ENCODE data around the gene DDX43. TPM values are rescaled to one million over a fixed set of nuclear protein-coding genes. Genes with fewer than 3 reads are reported as not detected.

Gene DDX43
- total RNA-seq, 4 donors from 2014 or later, result 0.11 to 3.4 (median 1.5) TPM; not detected in 1

DNA sequence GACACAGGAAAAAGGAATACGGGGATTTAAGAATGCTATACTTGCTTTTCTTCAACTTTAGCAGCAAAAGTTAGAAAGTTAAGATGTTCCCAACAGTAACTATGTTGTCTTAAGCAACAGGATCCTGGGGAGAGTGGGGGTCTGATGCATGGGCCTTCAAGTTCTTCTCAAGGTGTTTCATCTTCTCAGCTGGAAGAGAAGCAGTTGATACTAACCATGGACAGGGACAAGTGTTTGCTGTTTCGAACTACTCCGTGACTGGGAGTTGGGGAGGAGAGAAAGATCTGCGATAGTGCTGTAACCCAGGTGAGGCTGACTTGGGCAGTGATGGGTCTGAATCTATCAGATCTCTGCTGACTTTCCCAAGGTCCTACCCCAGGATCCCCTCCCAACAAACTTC lies 26.0 kb upstream of the DDX43 start:
- Histone ChIP-seq H3K9me3 (peaks cover 0 to 19% (median 0%) of the 10 kb centered on the region in 3 donors), H3K4me3 (no peak overlapping the region), H3K27me3 (no peaks in the 10 kb centered on the region), H3K4me1 (no peaks in the 10 kb centered on the region), H3K36me3 (no peaks in the 10 kb centered on the region), H3K27ac (no peak overlapping the region)
- intact Hi-C loops (cut with DNase I), result no loop called here
- no peak for DNase-seq
- WGBS, 2 donors, result 85 to 94% methylated on average over 4 of the region's 4 CpGs
- no peak for TF ChIP-seq POLR2A (IDR thresholded peaks at IDR 0.05)
- TF ChIP-seq, protein P1, sequence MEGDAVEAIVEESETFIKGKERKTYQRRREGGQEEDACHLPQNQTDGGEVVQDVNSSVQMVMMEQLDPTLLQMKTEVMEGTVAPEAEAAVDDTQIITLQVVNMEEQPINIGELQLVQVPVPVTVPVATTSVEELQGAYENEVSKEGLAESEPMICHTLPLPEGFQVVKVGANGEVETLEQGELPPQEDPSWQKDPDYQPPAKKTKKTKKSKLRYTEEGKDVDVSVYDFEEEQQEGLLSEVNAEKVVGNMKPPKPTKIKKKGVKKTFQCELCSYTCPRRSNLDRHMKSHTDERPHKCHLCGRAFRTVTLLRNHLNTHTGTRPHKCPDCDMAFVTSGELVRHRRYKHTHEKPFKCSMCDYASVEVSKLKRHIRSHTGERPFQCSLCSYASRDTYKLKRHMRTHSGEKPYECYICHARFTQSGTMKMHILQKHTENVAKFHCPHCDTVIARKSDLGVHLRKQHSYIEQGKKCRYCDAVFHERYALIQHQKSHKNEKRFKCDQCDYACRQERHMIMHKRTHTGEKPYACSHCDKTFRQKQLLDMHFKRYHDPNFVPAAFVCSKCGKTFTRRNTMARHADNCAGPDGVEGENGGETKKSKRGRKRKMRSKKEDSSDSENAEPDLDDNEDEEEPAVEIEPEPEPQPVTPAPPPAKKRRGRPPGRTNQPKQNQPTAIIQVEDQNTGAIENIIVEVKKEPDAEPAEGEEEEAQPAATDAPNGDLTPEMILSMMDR (IDR thresholded peaks at IDR 0.05), result no peak

DNA sequence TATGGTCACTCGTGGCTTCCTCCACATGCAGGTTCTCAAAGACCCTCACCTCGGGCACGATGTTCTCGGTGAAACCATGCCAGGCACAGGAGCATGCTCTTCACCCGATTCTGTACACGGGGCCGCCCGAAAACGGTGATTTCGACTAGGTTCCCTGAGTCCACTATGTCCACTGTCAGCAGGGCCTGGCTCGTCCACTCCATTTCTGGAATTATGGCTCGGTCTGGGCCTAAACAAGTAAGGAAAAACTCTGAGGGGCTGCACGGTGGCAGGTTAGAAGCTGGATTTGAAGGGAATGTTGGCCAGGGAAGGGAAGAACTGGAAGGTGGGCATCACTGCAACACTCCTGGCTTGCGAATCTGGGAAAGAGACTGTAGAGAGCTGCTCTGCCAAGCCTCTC lies 25.5 kb upstream of the DDX43 start:
- Histone ChIP-seq H3K27me3 (no peaks in the 10 kb centered on the region), H3K9me3 (peaks cover 0 to 19% (median 0%) of the 10 kb centered on the region in 3 donors), H3K36me3 (no peaks in the 10 kb centered on the region), H3K27ac (no peak overlapping the region), H3K4me3 (no peak overlapping the region), H3K4me1 (no peaks in the 10 kb centered on the region)
- intact Hi-C loops (cut with DNase I), result no loop called here
- 92 to 95% methylated on average over 6 to 11 of the region's 14 CpGs for WGBS, 2 donors
- DNase-seq, result no peak
- TF ChIP-seq POLR2A (IDR thresholded peaks at IDR 0.05), result no peak
- TF ChIP-seq, protein P1 (IDR thresholded peaks at IDR 0.05), result no peak

DNA sequence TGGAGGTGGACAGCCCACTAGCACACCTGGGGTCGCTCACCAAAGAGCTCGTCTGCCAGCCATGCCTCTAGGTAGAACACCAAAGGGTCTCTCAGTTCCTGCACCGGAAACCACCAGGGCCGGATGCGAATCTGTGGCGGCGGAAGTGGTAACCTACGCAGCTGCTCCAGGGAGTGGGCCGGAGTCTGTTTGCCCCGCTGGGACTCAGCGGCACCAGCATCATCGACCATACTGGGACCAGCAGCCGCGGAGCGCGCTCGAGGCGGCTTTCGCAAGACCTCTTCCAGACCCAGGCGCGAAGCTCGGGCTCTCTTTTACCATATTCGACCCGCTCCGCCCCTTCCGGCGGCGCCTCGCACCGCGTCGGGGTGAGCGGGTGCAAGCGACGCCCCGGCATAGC lies 25.1 kb upstream of the DDX43 start, which contains the start of gene OOEP:
TSS of gene OOEP (minus strand) at position 335 of the 400 bp plus-strand sequence. CDS start at position 230, 105 bp downstream.
- Histone ChIP-seq H3K9me3 (peaks cover 0 to 19% (median 0%) of the 10 kb centered on the region in 3 donors), H3K4me1 (no peaks in the 10 kb centered on the region), H3K36me3 (no peaks in the 10 kb centered on the region), H3K27me3 (no peaks in the 10 kb centered on the region), H3K4me3 (no peak within 1 kb of the TSS), H3K27ac (no peak within 1 kb of the TSS)
- WGBS, 2 donors, result 94 to 97% methylated on average over 25 to 29 of the region's 36 CpGs
- intact Hi-C loops (cut with DNase I), result no loop called here
- no peak for DNase-seq
- TF ChIP-seq, protein P1 (IDR thresholded peaks at IDR 0.05), result no peak
- TF ChIP-seq POLR2A (IDR thresholded peaks at IDR 0.05), result no peak

DNA sequence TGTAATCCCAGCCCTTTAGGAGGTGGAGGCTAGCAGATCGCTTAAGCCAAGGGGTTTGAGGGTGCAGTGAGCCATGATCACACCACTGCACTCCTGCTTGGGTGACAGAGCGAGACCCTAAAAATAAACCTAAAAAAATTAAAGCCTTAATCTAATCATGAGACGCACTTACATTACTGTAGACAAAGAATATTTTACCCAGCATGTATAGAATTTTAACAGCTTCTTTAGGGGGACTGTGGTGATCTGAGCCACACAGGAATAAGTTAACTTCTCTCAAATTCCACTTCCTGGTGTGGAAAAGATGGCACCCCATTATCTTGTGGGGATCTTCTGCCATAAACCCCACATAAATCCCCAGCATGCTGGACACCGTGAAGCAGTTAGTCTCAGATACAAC lies 22.6 kb upstream of the DDX43 start:
- TF ChIP-seq, protein P1 (IDR thresholded peaks at IDR 0.05), result no peak
- TF ChIP-seq POLR2A (IDR thresholded peaks at IDR 0.05), result no peak
- Histone ChIP-seq H3K4me3 (no peak overlapping the region), H3K36me3 (no peaks in the 10 kb centered on the region), H3K27ac (no peak overlapping the region), H3K9me3 (peaks cover 0 to 19% (median 0%) of the 10 kb centered on the region in 3 donors), H3K27me3 (no peaks in the 10 kb centered on the region), H3K4me1 (no peaks in the 10 kb centered on the region)
- 85 to 89% methylated on average over 4 of the region's 4 CpGs for WGBS, 2 donors
- intact Hi-C loops (cut with DNase I), result no loop called here
- no peak for DNase-seq

DNA sequence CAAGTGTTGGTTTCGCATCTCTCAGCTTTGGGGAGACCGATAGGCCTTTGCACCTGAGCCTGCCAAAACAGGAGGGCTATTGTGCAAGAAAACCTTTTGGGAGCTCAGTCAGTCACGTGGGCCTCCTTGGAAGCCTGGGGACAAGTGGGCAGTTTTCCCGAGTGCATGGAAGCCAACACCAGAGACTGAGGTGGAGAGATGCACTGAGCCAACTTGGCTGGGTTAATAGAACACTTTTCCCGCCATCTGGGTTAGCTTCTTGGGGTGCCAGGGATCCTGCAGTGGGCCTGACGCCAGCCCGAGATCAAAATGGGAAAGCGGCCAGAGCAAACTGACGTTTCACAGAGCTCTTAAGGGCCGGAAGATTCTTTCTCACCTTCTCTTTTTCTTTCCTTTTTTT lies 22.1 kb upstream of the DDX43 start:
- Histone ChIP-seq H3K4me3 (no peak overlapping the region), H3K9me3 (peaks cover 0 to 19% (median 0%) of the 10 kb centered on the region in 3 donors), H3K27ac (no peak overlapping the region), H3K27me3 (no peaks in the 10 kb centered on the region), H3K4me1 (no peaks in the 10 kb centered on the region), H3K36me3 (no peaks in the 10 kb centered on the region)
- DNase-seq, result no peak
- TF ChIP-seq, protein P1 (IDR thresholded peaks at IDR 0.05), result no peak
- TF ChIP-seq POLR2A (IDR thresholded peaks at IDR 0.05), result no peak
- WGBS, 2 donors, result 52 to 59% methylated on average over 8 of the region's 10 CpGs
- intact Hi-C loops (cut with DNase I), result no loop called here
